C4-2B (cell line): ENCODE data around the gene IVL.

Source experiments
- CTCF ChIP-seq: fragments of 450-650 bp; conservative IDR thresholded peaks from 2 replicates; pipeline ENCODE4 v1.5.1; 2017; ENCODE audit warnings: mild to moderate bottlenecking
- ZFX ChIP-seq: fragments of 450-650 bp; IDR thresholded peaks from 2 replicates; pipeline ENCODE4 v1.6.1; 2017

DNA sequence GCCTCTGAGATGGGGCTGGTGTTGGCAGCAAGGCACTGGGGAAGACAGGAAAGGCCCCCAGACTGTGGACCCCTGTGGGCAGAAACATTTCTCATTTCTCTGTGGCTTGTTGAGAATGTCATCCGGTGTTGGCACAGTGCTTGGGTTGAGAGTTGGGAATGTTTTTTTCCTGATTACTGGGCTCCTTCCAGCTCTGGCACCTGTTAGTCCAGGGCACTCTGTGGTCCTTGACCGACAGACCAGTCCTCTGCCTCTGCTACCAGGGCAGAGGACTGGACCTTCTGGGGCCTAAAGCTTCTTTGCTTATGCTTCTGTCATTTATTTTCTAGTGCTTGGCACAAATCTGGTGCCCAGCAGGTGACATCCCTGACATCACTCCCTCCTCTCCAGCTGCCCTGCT, 33.8 kb downstream of the IVL start:
- TF ChIP-seq CTCF (no peak), ZFX (no peak)
